ENCODE measurements around the gene ALG9.

Gene ALG9

GRCh38 chr11:111743700-111744099, 127.7 kb downstream of the ALG9 start:
- no peak for TF ChIP-seq CTCF (IDR thresholded peaks at IDR 0.05; ENCODE audit: low read depth, low read length)
- DNase-seq (ENCODE audit: low read depth in 2 of 2): no peak
- H3K4me3 ChIP-seq (replicated peaks in 1 of 2; ENCODE audit: low read depth in 2 of 2, low read length in 2 of 2): no peak overlapping the region

GRCh38 chr11:111741751-111742150, 129.6 kb downstream of the ALG9 start:
- DNase-seq (ENCODE audit: low read depth in 2 of 2): no peak
- TF ChIP-seq CTCF (IDR thresholded peaks at IDR 0.05; ENCODE audit: low read depth, low read length): no peak
- H3K4me3 ChIP-seq (replicated peaks in 1 of 2; ENCODE audit: low read depth in 2 of 2, low read length in 2 of 2): no peak overlapping the region

- no peak for DNase-seq (ENCODE audit: low read depth in 2 of 2)
- no peak for TF ChIP-seq CTCF (IDR thresholded peaks at IDR 0.05; ENCODE audit: low read depth, low read length)
Measured at GRCh38 chr11:111739299-111739698, 132.1 kb downstream of the ALG9 start.

GRCh38 chr11:111737444-111738210, 133.8 kb downstream of the ALG9 start:
- no peak for TF ChIP-seq CTCF (IDR thresholded peaks at IDR 0.05; ENCODE audit: low read depth, low read length)
- DNase-seq (ENCODE audit: low read depth in 2 of 2): peak; percentile 65 to 71
- no peak overlapping the region for H3K4me3 ChIP-seq (replicated peaks in 1 of 2; ENCODE audit: low read depth in 2 of 2, low read length in 2 of 2)

More at GRCh38 chr11:111739299-111739698, 132.1 kb downstream of the ALG9 start:
- H3K4me3 ChIP-seq (replicated peaks in 1 of 2; ENCODE audit: low read depth in 2 of 2, low read length in 2 of 2): no peak overlapping the region

GRCh38 chr11:111736621-111737443, 134.5 kb downstream of the ALG9 start:
- no peak for TF ChIP-seq CTCF (IDR thresholded peaks at IDR 0.05; ENCODE audit: low read depth, low read length)

More at GRCh38 chr11:111736621-111737443, 134.5 kb downstream of the ALG9 start:
- no peak overlapping the region for H3K4me3 ChIP-seq (replicated peaks in 1 of 2; ENCODE audit: low read depth in 2 of 2, low read length in 2 of 2)
- no peak for DNase-seq (ENCODE audit: low read depth in 2 of 2)
